ENCODE data around the gene GLCCI1.

GRCh38 chr7:8120390-8121058 lies 151.9 kb downstream of the GLCCI1 start:
- TF ChIP-seq CTCF (IDR thresholded peaks at IDR 0.05; ENCODE audit: insufficient read depth, low read length), result no peak
- no peak for TF ChIP-seq POLR2AphosphoS5 (IDR thresholded peaks at IDR 0.05; ENCODE audit: low read depth)
- no peak for TF ChIP-seq SPI1 (IDR thresholded peaks at IDR 0.05; ENCODE audit: borderline replicate concordance, low read depth)
- no peak for TF ChIP-seq REST (IDR thresholded peaks at IDR 0.05; ENCODE audit: insufficient replicate concordance, low read depth)
